Pulmonary artery endothelial cell (primary cell): Measurements from ENCODE around the gene RAI1. TPM values are rescaled to one million over a fixed set of nuclear protein-coding genes. Genes with fewer than 3 reads are reported as not detected.

Experiments
- DNase-seq: peaks from one replicate; pipeline ENCODE4 v3.0.0-alpha.2; 2011; ENCODE audit warnings: low read depth, low spot score
- total RNA-seq: library from RNA; depleted of rRNA; stranded (reverse); fragments of >200 nt; gene quantifications from 2 replicates; pipeline ENCODE4 v1.2.3, GENCODE V29; 2014

Gene RAI1
- total RNA-seq, 1 donor from 2014 or later: 9.5 TPM

DNA sequence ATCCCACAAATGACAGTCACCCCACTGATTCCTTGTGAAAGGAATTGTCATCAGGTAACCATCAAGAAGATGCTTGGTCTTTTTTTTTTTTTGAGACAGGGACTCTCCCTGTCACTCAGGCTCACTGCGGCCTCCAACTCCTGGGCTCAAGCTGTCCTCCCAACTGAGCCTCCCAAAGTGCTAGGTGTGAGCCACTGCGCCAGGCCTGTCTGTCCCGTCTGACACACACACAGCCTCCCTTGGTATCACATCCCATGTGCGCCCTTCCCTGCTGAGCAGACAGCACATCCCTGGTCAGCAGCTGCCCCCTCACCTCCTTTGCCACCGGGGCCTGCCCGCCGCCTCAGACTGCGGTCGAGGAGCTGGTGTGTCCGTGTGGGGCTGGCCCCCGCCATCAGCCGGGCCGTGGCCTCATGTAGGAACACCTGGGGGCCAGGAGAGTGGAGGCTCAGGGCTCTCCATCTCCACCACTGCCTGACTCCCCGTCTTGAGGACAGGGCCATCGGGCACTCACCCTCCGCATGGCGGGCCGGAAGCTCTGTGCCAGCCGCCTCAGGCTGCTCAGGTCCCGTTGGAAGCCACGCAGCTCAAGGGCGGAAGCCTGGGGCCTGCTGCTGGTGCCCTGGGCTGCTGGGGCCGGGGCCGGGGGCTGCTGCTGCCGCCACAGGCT lies 131.9 kb downstream of the RAI1 start:
- no peak for DNase-seq

- no peak for DNase-seq
Observed at GRCh38 chr17:17813725-17814095, 132.5 kb downstream of the RAI1 start.

DNA sequence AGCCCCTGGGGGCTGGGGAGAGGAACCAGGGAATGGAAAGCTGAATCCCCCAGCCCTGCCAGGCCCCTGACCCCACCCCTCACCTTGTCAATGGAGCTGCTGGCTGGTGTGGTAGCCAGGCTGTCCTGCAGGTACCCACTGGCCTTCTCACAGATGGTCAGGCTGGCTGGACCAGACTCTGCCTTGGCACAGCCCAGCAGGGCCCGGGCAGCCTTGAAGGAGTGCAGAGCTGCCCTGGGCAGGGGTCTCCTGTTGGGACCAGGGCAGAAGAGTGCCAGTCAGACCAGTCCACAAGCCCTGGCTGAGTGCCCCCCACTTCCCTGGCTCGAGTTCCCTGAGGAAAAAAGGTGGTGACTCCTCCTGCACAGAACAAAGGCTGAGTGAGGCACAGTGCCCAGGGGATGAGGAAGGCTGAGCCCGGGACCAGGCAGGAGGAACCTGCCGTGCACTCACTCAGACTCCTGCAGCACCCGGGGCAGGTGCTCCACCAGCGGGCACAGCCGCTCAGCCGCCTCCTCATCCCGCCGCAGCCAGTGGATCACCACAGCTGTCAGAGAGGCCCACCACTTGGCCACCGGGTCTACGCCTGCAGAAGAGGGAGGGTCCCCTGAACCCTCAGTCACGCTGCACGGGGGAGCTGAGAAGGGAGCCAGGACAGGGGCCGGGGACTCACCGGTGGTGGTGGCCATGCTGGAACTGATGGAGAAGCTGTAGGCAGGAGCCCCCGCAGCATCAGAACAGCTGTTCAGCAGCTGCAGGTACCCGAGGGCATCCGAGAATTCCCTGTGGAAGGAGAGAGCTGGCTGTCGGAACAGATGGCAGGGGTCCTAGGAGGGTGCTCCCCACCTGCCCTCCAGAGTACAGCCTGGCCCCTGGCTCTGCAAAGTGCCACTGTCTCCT lies 133.2 kb downstream of the RAI1 start:
- DNase-seq: no peak

GRCh38 chr17:17815062-17815406 lies 133.8 kb downstream of the RAI1 start:
- no peak for DNase-seq

GRCh38 chr17:17815436-17816200 lies 134.4 kb downstream of the RAI1 start:
- no peak for DNase-seq

GRCh38 chr17:17816240-17816814 lies 135.1 kb downstream of the RAI1 start:
- no peak for DNase-seq

DNA sequence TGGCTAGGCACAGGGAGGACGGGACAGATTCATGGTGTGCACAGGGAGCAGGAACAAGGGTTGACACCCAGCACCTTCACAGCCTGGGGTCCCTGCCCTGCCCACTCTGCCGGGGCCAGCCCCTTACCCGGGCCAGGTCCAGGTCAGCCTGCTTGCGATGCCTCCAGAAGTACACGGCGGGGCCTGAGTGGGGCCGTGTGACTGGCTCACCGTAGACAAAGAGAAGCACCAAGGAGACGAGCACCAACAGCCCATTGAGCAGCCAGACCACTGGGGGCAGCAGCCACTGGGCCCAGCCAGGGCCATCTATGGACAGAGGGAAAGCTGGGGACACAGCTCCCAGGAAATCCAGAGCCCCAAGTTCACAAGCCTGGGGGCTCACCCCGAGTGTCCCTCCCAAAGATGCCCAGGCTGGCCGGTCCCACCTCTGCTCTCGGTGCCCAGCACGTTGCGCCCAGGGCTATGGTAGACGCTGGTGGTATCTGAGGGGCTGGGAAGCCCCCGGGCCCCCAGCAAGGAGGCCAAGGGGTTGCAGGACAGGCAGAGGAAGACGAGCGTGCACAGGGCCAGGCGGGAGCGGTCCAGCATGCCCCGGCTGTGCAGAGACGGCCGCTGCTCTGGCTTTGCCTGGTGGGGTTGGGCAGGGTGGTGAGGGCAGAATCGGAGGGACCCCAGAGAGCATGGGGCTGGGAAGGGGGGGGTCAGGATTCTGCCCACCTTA lies 135.7 kb downstream of the RAI1 start:
- no peak for DNase-seq

GRCh38 chr17:17817552-17817947 lies 136.3 kb downstream of the RAI1 start:
- no peak for DNase-seq

DNA sequence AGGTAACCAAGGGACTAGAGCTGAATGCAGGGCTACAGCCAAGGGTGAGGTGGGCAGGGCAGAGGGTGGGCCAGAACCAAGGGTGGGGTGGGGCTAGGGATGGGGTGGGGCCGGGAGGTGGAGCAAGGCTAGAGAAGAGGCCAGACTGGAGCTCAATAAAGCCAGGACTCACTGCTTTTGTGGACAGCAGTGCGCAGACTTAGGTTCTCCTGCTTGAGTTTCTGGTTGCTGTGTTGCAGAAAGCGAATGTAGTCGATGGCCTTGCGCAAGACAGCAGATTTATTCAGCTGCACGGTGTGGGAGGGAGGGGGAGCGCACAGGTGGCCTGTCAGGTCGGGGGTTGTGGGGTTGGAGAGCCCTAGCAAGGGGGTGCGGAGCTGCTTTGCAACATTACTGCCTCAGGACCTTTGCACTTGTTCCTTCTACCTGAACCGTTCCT lies 136.8 kb downstream of the RAI1 start:
- DNase-seq: no peak

- DNase-seq: no peak
Observed at GRCh38 chr17:17819111-17819510, 137.9 kb downstream of the RAI1 start.

- peak; percentile 72 for DNase-seq
Observed at GRCh38 chr17:17819561-17819995, 138.3 kb downstream of the RAI1 start.

GRCh38 chr17:17820046-17820445 lies 138.8 kb downstream of the RAI1 start:
- DNase-seq: no peak

GRCh38 chr17:17820463-17821158 lies 139.4 kb downstream of the RAI1 start:
- DNase-seq: no peak

GRCh38 chr17:17822189-17822588 lies 140.9 kb downstream of the RAI1 start:
- no peak for DNase-seq

- no peak for DNase-seq
Observed at GRCh38 chr17:17822616-17823015, 141.4 kb downstream of the RAI1 start.

- no peak for DNase-seq
Observed at GRCh38 chr17:17823433-17824118, 142.3 kb downstream of the RAI1 start.

DNA sequence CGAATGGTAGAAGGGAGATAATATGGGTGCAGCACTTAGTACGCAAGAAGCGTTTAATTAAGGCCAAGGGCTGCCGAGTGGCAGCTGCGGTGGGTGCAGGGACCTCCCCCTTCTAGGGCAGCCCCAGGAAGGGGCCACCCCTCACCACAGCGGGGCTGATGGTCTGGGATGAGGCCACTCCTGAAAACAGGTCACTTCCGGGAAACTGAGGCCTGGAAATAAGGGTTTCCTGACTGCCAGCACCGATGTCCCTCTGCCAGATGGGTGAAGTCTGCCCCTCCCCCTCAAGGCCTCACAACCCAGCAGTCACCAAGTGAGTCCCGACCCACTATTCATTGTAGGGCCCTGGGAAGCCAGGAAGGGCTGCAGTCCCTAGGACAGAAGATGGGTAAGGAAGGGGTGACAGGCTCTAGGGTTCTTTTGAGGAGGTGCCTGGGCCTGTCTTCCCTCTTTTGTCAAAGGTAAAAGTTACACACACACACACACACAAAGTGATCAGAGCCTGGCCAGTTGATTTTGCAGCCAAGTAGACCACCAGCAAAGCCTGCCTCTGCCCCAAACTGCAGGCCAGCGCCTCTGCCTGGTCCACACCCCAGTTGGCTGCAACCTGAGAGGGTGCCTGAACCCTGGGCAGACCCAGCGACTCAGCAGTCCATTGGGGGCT lies 143.0 kb downstream of the RAI1 start:
- DNase-seq: no peak

DNA sequence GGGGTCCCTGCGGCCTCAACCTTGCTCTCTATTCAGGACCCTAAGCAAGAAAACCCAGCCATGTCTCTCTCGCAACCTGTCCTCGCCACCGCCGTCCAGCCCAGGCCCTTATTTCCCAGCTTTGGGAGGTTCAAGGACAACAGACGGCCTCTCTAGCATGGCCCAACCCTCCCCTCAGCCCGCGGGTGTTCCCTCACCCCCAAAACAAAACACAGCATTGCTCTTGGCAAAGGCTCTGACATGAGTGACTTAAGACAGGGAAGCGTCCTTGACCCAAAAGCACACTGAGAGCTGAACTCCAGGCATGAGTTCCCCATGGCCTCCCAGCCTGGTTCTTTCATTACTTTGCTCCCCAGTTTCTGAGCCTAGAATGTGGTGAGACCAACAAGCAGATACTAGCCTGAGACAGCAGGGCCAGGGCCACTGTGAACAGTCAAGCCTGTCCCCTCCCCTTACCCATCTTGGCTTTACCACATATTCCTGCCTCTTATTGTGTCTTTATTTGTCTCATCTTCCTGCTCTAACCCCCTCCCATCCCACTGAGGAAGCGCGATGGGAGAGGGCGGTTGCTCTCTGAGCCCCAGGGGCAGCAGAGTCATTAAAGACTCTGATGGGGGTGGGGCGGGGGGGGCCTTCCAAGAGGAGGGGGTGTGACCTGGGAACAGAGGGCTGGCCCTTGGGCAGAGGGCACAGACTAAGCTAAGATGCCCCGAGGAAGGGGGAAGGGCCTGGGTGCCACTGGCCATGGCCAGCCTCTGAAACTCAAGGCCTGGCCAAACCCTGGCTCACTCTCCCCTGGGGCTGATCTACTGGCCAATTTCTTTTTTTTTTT lies 143.7 kb downstream of the RAI1 start:
- DNase-seq: no peak
